Fibroblast of lung (primary cell): ENCODE measurements around the gene PDSS2. TPM values are rescaled to one million over a fixed set of nuclear protein-coding genes. Genes with fewer than 3 reads are reported as not detected.
"Not testable (repeated sequence)": the region's sequence is repeated elsewhere in the genome, so short reads cannot be mapped to it uniquely, and the experiment has no call there.

ENCODE experiments used
- DNase-seq, 2 donors: peaks; one replicate each; pipeline versions ENCODE4 v3.0.0 to v3.0.0-alpha.2; 2010; ENCODE audit warnings: low read depth in 2 of 2
- H2AFZ ChIP-seq: 2 replicates; pipeline ENCODE4 v1.5.1; 2012; ENCODE audit warnings: low read length, control low read depth, inconsistent platforms
- H3K27ac ChIP-seq: 2 replicates; pipeline ENCODE4 v1.5.1; 2011; ENCODE audit warnings: low read length, control low read depth; ENCODE audit not compliant: insufficient read depth
- H3K27me3 ChIP-seq: 2 replicates; pipeline ENCODE4 v1.5.1; 2011; ENCODE audit warnings: mild to moderate bottlenecking, low read length; ENCODE audit not compliant: control insufficient read depth, insufficient read depth
- H3K36me3 ChIP-seq: 2 replicates; pipeline ENCODE4 v1.5.1; 2011; ENCODE audit warnings: low read length; ENCODE audit not compliant: control insufficient read depth, insufficient read depth
- H3K4me1 ChIP-seq: 2 replicates; pipeline ENCODE4 v1.5.1; 2011; ENCODE audit warnings: low read length; ENCODE audit not compliant: control insufficient read depth, insufficient read depth; ENCODE audit errors: extremely low read depth
- H3K4me2 ChIP-seq: 2 replicates; pipeline ENCODE4 v1.5.1; 2011; ENCODE audit warnings: low read length, control low read depth; ENCODE audit not compliant: insufficient read depth; ENCODE audit errors: extremely low read depth
- H3K4me3 ChIP-seq, 4 experiments: fragments of 200-600 bp in 1 of 4; sonication (generic) in 1 of 4; replicated peaks in 1 of 4; 2 replicates each; pipeline ENCODE4 v1.5.1; 2011 to 2016; ENCODE audit warnings: low read length in 4 of 4, low read depth in 3 of 4, mild to moderate bottlenecking in 3 of 4, control low read depth in 2 of 4, inconsistent platforms in 1 of 4, mixed read lengths in 1 of 4; ENCODE audit not compliant: insufficient read depth in 1 of 4; ENCODE audit errors: control extremely low read depth in 1 of 4
- H3K79me2 ChIP-seq: 2 replicates; pipeline ENCODE4 v1.5.1; 2012; ENCODE audit warnings: mild to moderate bottlenecking, low read length, inconsistent platforms; ENCODE audit not compliant: control insufficient read depth, insufficient read depth
- H3K9ac ChIP-seq: 2 replicates; pipeline ENCODE4 v1.5.1; 2011; ENCODE audit warnings: mild to moderate bottlenecking, low read length, control low read depth; ENCODE audit not compliant: insufficient read depth
- H3K9me3 ChIP-seq: 2 replicates; pipeline ENCODE4 v1.5.1; 2012; ENCODE audit warnings: low read depth, low read length; ENCODE audit not compliant: control insufficient read depth, insufficient read depth
- H4K20me1 ChIP-seq: 2 replicates; pipeline ENCODE4 v1.5.1; 2011; ENCODE audit warnings: low read length; ENCODE audit not compliant: control insufficient read depth, insufficient read depth; ENCODE audit errors: extremely low read depth
- CTCF ChIP-seq, 2 donors: IDR thresholded peaks in 1 of 2; conservative IDR thresholded peaks in 1 of 2; 1 replicate in 1 of 2; 2 replicates in 1 of 2; pipeline ENCODE4 v1.5.1; 2011 to 2012; ENCODE audit warnings: low read length in 2 of 2, control low read depth in 1 of 2, inconsistent platforms in 1 of 2, low read depth in 1 of 2, mild to moderate bottlenecking in 1 of 2
- EZH2 ChIP-seq: IDR thresholded peaks from 2 replicates; pipeline ENCODE4 v1.5.1; 2012; ENCODE audit warnings: low read length, control low read depth, mild to moderate bottlenecking; ENCODE audit errors: missing control alignments
- polyA plus RNA-seq, 2 donors: library from polyadenylated mRNA; depleted of rRNA in 1 of 2; stranded (reverse) in 1 of 2; unstranded in 1 of 2; fragments of >200 nt; gene quantifications; 2 replicates each; pipeline ENCODE4 v1.2.1, GENCODE V29; 2011 to 2012; ENCODE audit warnings: missing spikeins in 1 of 2
- total RNA-seq: library from RNA; depleted of rRNA; stranded (reverse); fragments of >200 nt; gene quantifications from 2 replicates; pipeline ENCODE4 v1.2.1, GENCODE V29; 2014

The PDSS2 gene
- total and polyA plus RNA-seq, 2 donors (not counting 1 experiment from before 2014, with no cell fraction given): 12.1 to 13.8 TPM

DNA sequence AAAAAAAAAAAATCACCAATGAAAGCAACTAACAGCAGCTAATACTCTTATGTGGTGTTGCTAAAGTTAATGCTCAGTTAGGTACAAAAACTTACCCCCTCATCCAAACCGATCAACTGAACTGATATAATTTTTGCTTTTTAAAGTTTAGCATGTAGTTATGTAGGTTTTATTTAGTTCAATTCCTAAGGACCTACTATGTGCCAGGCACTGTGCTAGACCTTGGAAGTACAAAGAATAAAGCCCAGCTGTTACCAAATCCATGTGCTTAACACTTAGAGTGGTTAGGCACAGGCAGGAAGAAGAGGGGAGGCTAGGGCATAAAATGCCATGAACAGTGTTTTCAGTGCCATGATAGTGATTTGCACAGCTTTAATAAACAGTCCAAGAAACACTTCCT, 85.1 kb downstream of the PDSS2 start:
- Histone ChIP-seq H4K20me1 (no peaks in the 10 kb centered on the region), H3K36me3 (no peaks in the 10 kb centered on the region), H3K9me3 (no peaks in the 10 kb centered on the region), H3K79me2 (no peaks in the 10 kb centered on the region), H3K27me3 (no peaks in the 10 kb centered on the region), H3K9ac (no peak overlapping the region), H3K4me3 (no peak overlapping the region), H2AFZ (no peak overlapping the region), H3K4me1 (no peaks in the 10 kb centered on the region), H3K27ac (no peak overlapping the region), H3K4me2 (no peak overlapping the region)
- no peak for DNase-seq
- TF ChIP-seq CTCF (conservative IDR thresholded peaks at IDR 0.05 in 1 of 2, IDR thresholded peaks at IDR 0.05 in 1 of 2; ENCODE audit: low read depth in 1 of 2, low read length in 2 of 2) (no peak), EZH2 (no peak)

DNA sequence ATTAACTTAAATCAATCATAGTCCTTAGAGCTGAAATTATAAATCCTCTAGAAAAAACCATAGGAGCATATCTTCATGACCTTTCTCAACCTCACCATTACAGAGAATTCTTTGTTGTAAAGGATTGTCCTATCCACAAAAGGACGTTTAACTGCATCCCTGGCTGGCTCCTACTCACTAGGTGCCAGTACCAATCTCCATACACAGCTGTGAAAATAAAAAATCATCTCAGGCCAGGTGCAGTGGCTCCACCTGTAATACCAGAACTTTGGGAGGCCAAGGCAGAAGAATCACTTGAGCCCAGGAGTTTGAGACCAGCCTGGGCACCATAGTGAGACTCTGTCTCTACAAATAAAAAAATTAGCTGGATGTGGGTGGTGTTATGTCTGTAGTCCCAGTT, 89.9 kb downstream of the PDSS2 start:
- Histone ChIP-seq H3K27me3 (no peaks in the 10 kb centered on the region), H3K9me3 (no peaks in the 10 kb centered on the region), H3K27ac (no peak overlapping the region), H3K4me3 (no peak overlapping the region), H3K4me1 (no peaks in the 10 kb centered on the region), H4K20me1 (no peaks in the 10 kb centered on the region), H2AFZ (no peak overlapping the region), H3K9ac (no peak overlapping the region), H3K36me3 (no peaks in the 10 kb centered on the region), H3K79me2 (no peaks in the 10 kb centered on the region), H3K4me2 (no peak overlapping the region)
- TF ChIP-seq CTCF (conservative IDR thresholded peaks at IDR 0.05 in 1 of 2, IDR thresholded peaks at IDR 0.05 in 1 of 2; ENCODE audit: low read depth in 1 of 2, low read length in 2 of 2) (no peak), EZH2 (no peak)
- no peak for DNase-seq

DNA sequence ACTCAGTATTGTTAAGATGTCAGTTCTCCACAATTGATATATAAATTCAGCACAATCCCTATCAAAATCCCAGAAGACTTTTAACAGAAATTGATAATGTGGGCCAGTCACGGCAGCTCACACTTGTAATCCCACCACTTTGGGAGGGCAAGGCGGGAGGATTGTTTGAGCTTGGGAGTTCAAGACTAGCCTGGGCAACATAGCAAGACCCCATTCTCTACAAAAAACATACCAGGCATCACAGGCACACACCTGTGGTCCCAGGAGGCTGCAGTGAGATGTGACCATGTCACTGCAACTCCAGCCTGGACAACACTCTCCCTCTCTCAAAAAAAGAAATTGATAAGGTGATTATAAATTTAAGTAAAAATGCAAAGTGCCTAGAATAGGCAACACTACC, 90.9 kb downstream of the PDSS2 start:
- no peak for DNase-seq
- Histone ChIP-seq H3K4me1 (no peaks in the 10 kb centered on the region), H3K27me3 (no peaks in the 10 kb centered on the region), H3K79me2 (no peaks in the 10 kb centered on the region), H3K36me3 (no peaks in the 10 kb centered on the region), H3K9ac (no peak overlapping the region), H3K9me3 (no peaks in the 10 kb centered on the region), H3K4me2 (no peak overlapping the region), H3K27ac (no peak overlapping the region), H4K20me1 (no peaks in the 10 kb centered on the region), H3K4me3 (no peak overlapping the region), H2AFZ (no peak overlapping the region)
- no peak for TF ChIP-seq EZH2
- no peak for TF ChIP-seq CTCF (conservative IDR thresholded peaks at IDR 0.05 in 1 of 2, IDR thresholded peaks at IDR 0.05 in 1 of 2; ENCODE audit: low read depth in 1 of 2, low read length in 2 of 2)

DNA sequence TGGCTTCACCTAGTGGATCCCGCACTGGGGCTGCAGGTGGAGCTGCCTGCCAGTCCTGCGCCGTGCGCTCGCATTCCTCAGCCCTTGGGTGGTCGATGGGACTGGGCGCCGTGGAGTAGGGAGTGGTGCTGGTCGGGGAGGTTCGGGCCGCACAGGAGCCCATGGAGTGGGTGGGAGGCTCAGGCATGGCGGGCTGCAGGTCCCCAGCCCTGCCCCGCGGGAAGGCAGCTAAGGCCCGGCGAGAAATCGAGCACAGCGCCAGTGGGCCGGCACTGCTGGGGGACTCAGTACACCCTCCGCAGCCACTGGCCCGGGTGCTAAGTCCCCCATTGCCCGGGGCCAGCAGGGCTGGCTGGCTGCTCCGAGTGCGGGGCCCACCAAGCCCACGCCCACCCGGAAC, 95.2 kb downstream of the PDSS2 start:
- not testable (repeated sequence) for H2AFZ ChIP-seq, H3K9me3 ChIP-seq, H3K4me3 ChIP-seq, H4K20me1 ChIP-seq, H3K27me3 ChIP-seq, H3K36me3 ChIP-seq, H3K79me2 ChIP-seq, H3K4me2 ChIP-seq, H3K4me1 ChIP-seq, DNase-seq, H3K27ac ChIP-seq, H3K9ac ChIP-seq
